ENCODE results near the gene FOXA1. TPM values are rescaled to one million over a fixed set of nuclear protein-coding genes. Genes with fewer than 3 reads are reported as not detected.
"Not testable (repeated sequence)": the region's sequence is repeated elsewhere in the genome, so short reads cannot be mapped to it uniquely, and the experiment has no call there.

Gene FOXA1
- total RNA-seq, 2 donors from 2014 or later, result not detected

DNA sequence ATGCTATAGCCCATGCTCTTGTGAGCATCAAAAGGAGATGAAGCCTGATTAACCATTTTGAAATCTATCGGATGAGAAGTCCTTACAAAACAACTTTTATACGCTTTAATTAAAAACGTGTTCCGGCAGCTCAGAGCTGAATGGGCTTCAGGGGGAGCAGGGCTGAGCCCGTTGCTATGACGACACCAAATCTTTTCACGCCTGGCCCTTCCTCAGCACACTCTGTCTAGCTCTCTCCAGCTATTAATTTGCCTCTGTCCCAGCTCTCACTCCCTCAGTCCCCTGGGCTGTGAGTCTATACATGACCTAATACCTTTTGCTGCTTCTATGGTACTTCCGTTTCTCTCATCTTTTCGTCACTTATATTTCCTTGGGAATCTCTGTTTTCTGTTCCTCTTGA is 15.8 kb downstream of the FOXA1 start:
- no peak overlapping the region for H3K4me3 Mint-ChIP-seq
- no peaks in the 10 kb centered on the region for H3K4me1 Mint-ChIP-seq (ENCODE audit: low read depth in 2 of 2)
- no peak overlapping the region for H3K27ac Mint-ChIP-seq
- ATAC-seq (no peak), DNase-seq (ENCODE audit: low spot score) (no peak)
- peaks cover 0 to 3% of the 10 kb centered on the region in 2 donors for H3K27me3 Mint-ChIP-seq
- H3K36me3 Mint-ChIP-seq, result no peaks in the 10 kb centered on the region
- peaks cover 3% of the 10 kb centered on the region for H3K9me3 Mint-ChIP-seq

GRCh38 chr14:37573356-37573755 is 21.7 kb downstream of the FOXA1 start:
- no peak for DNase-seq (ENCODE audit: low spot score)
- Mint-ChIP-seq H3K27me3 (no peaks in the 10 kb centered on the region), H3K4me1 (ENCODE audit: low read depth in 2 of 2) (no peaks in the 10 kb centered on the region), H3K9me3 (peaks cover 16% of the 10 kb centered on the region), H3K4me3 (no peak overlapping the region), H3K27ac (no peak overlapping the region), H3K36me3 (no peaks in the 10 kb centered on the region)
- ATAC-seq, result no peak

DNA sequence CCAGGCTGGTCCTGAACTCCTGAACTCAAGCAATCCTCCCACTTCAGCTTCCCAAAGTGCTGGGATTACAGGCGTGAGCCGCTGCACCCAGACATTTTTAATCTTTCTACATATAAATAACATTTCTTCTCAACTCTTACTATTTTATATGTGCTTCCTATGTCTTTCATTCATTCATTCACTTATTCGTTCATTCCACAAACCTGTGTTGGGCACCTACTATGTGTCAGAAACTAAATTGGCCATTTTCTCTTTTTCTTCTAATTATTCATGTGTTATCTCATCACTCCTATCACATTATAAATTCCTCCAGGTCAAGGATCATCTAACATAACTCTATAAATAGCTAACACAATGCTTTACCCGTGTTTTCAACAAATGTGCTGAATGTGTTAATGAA is 23.7 kb downstream of the FOXA1 start:
- Mint-ChIP-seq H3K27ac (no peak overlapping the region), H3K27me3 (no peaks in the 10 kb centered on the region), H3K36me3 (no peaks in the 10 kb centered on the region), H3K9me3 (peaks cover 13% of the 10 kb centered on the region), H3K4me1 (ENCODE audit: low read depth in 2 of 2) (no peaks in the 10 kb centered on the region), H3K4me3 (no peak overlapping the region)
- DNase-seq (ENCODE audit: low spot score), result no peak
- ATAC-seq, result no peak

DNA sequence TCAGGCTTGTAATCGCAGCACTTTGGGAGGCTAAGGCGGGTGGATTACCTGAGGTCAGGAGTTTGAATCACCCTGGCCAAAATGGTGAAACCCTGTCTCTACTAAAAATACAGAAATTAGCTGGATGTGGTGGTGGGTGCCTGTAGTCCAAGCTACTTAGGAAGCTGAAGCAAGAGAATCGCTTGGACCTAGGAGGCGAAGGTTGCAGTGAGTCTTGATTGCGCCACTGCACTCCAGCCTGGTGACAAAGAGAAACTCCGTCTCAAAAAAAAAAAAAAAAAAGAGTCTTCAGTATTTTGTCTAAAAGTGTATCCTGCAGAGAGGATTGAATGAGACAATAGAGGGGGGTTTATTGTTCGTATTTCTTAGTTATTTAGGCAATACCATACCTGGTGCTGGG is 25.3 kb downstream of the FOXA1 start:
- ATAC-seq (no peak), DNase-seq (ENCODE audit: low spot score) (no peak)
- Mint-ChIP-seq H3K27me3 (no peaks in the 10 kb centered on the region), H3K9me3 (peaks cover 13% of the 10 kb centered on the region), H3K36me3 (no peaks in the 10 kb centered on the region), H3K4me1 (ENCODE audit: low read depth in 2 of 2) (no peaks in the 10 kb centered on the region), H3K27ac (no peak overlapping the region), H3K4me3 (no peak overlapping the region)

DNA sequence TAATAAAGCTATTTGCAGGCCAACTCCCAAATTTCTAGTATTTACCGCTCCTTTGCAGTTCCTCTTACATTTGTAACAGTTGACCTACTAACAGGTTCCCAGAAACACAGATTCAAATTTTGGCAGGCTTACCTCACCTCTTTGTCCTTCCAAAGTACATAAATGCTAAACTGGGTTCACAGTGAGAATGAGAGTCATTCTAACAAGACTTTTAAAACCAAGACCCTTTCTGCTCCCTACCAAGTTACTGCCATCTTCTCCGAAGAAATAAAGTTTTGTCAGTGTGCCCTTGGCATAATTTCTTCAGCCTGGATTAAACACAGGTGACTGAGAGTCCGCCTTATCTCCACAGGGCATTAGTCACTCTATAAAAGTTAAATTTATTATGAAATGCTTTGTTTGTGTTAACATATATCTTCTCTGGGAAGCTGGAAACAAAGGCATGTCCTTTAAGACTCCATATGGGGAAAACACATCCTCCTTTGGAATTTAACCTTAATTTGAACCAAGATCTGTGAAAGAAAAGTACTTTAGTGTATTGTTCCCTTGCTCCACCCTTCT is 28.2 kb downstream of the FOXA1 start:
- H3K9me3 Mint-ChIP-seq, result peaks cover 8% of the 10 kb centered on the region
- no peak overlapping the region for H3K27ac Mint-ChIP-seq
- H3K36me3 Mint-ChIP-seq, result no peaks in the 10 kb centered on the region
- no peaks in the 10 kb centered on the region for H3K4me1 Mint-ChIP-seq (ENCODE audit: low read depth in 2 of 2)
- ATAC-seq (no peak), DNase-seq (ENCODE audit: low spot score) (no peak)
- H3K4me3 Mint-ChIP-seq, result no peak overlapping the region
- no peaks in the 10 kb centered on the region for H3K27me3 Mint-ChIP-seq

DNA sequence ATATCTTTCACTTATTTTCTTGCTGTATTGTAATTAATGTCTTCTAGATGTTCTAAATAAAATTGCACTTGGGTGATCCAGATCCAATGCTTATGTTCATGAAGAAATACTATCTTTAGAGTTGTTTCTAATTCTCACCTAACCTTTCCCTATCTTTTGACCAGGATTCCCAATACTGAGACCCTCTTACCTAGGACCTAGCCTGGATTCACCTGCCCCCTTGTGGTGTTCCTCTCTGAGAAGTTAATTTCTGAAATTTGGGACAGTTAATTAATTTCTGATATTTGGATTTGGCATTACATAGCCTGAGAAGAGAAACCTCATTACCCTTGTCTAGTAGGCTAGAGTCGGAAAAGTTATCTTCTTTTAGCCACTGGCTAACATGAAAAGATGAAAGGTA is 29.5 kb downstream of the FOXA1 start:
- H3K27me3 Mint-ChIP-seq, result no peaks in the 10 kb centered on the region
- H3K4me1 Mint-ChIP-seq (ENCODE audit: low read depth in 2 of 2), result no peaks in the 10 kb centered on the region
- peaks cover 4% of the 10 kb centered on the region for H3K9me3 Mint-ChIP-seq
- H3K4me3 Mint-ChIP-seq, result no peak overlapping the region
- ATAC-seq (no peak), DNase-seq (ENCODE audit: low spot score) (no peak)
- no peak overlapping the region for H3K27ac Mint-ChIP-seq
- H3K36me3 Mint-ChIP-seq, result no peaks in the 10 kb centered on the region

GRCh38 chr14:37563189-37563588 is 31.9 kb downstream of the FOXA1 start:
- DNase-seq (ENCODE audit: low spot score) (no peak), ATAC-seq (no peak)
- Mint-ChIP-seq H3K27ac (no peak overlapping the region), H3K4me3 (no peak overlapping the region), H3K4me1 (ENCODE audit: low read depth in 2 of 2) (no peaks in the 10 kb centered on the region), H3K36me3 (no peaks in the 10 kb centered on the region), H3K27me3 (no peaks in the 10 kb centered on the region), H3K9me3 (peaks cover 10% of the 10 kb centered on the region)

DNA sequence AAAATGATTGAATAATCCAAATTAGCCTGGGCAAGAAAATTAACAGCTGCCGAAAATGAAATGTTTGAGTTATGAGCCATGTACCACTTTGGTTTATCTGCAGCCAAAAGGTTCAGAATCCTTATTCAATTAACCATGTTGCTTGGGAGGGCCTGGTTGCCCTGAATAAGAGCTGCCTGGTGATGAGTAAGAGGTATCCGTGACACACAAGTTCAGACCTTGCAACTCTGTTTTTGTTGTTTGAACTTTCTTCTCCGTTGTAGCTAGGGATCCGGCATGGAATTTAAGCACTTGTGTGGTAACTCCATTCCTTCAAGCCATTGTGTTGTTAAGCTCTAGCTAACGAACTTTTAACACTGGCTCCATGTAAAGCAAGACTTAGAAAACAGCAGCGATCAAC is 35.7 kb downstream of the FOXA1 start:
- ATAC-seq, result no peak
- Mint-ChIP-seq H3K36me3 (peaks cover 13% of the 10 kb centered on the region), H3K9me3 (peaks cover 13% of the 10 kb centered on the region), H3K27ac (no peak overlapping the region), H3K4me3 (no peak overlapping the region), H3K27me3 (no peaks in the 10 kb centered on the region), H3K4me1 (ENCODE audit: low read depth in 2 of 2) (no peaks in the 10 kb centered on the region)
- DNase-seq (ENCODE audit: low spot score), result no peak

- Mint-ChIP-seq H3K36me3 (peaks cover 13% of the 10 kb centered on the region), H3K27ac (no peak overlapping the region), H3K27me3 (no peaks in the 10 kb centered on the region), H3K4me3 (no peak overlapping the region), H3K9me3 (peaks cover 18% of the 10 kb centered on the region), H3K4me1 (ENCODE audit: low read depth in 2 of 2) (no peaks in the 10 kb centered on the region)
- DNase-seq (ENCODE audit: low spot score) (no peak), ATAC-seq (no peak)
Observed at GRCh38 chr14:37558740-37559139, 36.3 kb downstream of the FOXA1 start.

GRCh38 chr14:37555596-37555995 is 39.5 kb downstream of the FOXA1 start:
- not testable (repeated sequence) for ATAC-seq; DNase-seq (ENCODE audit: low spot score)

GRCh38 chr14:37553935-37554550 is 41.0 kb downstream of the FOXA1 start:
- ATAC-seq (no peak), DNase-seq (ENCODE audit: low spot score) (no peak)
- H3K4me3 Mint-ChIP-seq, result no peak overlapping the region
- peaks cover 13% of the 10 kb centered on the region for H3K36me3 Mint-ChIP-seq
- H3K4me1 Mint-ChIP-seq (ENCODE audit: low read depth in 2 of 2), result no peaks in the 10 kb centered on the region
- H3K27me3 Mint-ChIP-seq, result no peaks in the 10 kb centered on the region
- peaks cover 14% of the 10 kb centered on the region for H3K9me3 Mint-ChIP-seq
- no peak overlapping the region for H3K27ac Mint-ChIP-seq

More at GRCh38 chr14:37555596-37555995, 39.5 kb downstream of the FOXA1 start:
- H3K4me1 Mint-ChIP-seq (ENCODE audit: low read depth in 2 of 2); H3K27ac Mint-ChIP-seq; H3K27me3 Mint-ChIP-seq; H3K4me3 Mint-ChIP-seq: not testable (repeated sequence)
- Mint-ChIP-seq H3K9me3 (peaks cover 14% of the 10 kb centered on the region), H3K36me3 (peaks cover 13% of the 10 kb centered on the region)

DNA sequence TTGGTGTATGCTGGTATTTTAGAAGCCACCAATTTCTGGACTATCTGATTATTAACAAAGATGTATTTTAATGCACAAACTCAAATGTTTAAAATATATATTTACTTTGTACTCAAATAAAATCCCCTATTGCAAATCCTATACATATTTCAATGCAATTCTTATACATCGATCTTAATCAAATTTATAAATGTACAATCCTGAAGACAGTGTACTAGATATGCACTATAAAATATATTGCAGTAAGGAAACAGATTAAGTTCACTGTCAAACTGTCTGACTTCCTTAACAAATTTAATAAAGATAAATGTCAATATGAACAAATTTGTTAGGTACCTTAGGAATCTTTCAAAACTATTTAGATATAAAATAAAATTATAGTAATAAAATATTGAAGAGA is 43.9 kb downstream of the FOXA1 start:
- no peak for DNase-seq (ENCODE audit: low spot score)
- Mint-ChIP-seq H3K36me3 (no peaks in the 10 kb centered on the region), H3K9me3 (peaks cover 5% of the 10 kb centered on the region), H3K4me1 (ENCODE audit: low read depth in 2 of 2) (no peaks in the 10 kb centered on the region), H3K27me3 (no peaks in the 10 kb centered on the region), H3K27ac (no peak overlapping the region), H3K4me3 (no peak overlapping the region)
- no peak for ATAC-seq

DNA sequence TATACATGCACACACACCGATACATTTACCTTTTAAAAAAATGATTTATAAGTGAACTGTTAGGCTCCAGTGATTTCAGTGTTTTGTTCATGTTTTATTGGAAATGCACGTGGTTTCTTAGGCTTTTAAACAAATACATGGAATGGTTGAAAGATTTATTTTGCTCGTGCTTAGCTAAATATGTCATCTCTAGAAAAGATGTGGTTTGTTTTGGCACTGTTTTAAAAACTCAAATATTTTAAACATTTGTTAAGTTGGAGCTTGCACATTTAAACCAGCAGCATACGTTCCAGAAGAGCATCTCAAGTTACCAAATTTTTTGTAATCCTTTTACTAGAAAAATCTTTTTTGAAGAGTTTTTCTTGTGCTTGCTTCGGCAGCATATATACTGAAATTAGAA is 44.5 kb downstream of the FOXA1 start:
- Mint-ChIP-seq H3K27ac (no peak overlapping the region), H3K9me3 (peaks cover 5% of the 10 kb centered on the region), H3K27me3 (no peaks in the 10 kb centered on the region), H3K36me3 (no peaks in the 10 kb centered on the region), H3K4me3 (no peak overlapping the region), H3K4me1 (ENCODE audit: low read depth in 2 of 2) (no peaks in the 10 kb centered on the region)
- ATAC-seq (no peak), DNase-seq (ENCODE audit: low spot score) (no peak)

DNA sequence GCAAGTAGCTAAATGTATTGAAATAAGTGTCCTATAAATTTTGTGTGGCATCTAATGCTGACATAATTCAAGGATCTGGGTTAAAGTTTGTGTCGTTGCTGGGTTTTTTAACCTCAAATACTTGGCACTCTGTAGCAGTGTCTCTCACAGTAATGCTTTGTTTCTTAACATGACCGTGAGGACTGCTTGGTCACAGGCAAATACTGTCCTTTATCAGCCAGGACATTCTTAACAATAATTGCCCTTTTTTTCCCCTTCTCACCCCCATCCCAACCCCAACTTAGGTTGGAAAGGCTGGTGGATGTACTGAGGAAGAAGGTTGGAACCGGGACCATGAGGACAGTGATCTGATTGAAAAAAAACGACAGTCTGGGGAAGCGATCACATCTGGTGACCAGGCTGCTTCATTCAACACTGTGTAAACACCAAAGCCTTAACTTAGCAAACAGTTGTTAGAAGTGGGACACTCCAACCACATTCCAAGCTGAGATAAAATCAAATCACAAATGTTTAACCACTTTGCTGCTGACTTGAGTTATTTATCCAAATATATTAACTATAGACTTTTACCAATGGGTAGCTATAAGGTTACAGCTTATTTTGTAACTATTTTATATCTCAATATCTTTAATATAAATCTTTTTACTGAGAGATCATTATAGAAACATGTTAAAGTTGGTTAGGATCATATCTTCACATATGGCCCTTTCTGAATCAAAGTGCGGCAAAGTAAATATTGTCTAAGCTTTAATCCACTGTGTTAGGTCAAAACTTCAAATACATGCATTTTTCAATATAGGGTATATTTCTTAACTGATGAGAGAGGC is 48.2 kb downstream of the FOXA1 start:
- Mint-ChIP-seq H3K27me3 (no peaks in the 10 kb centered on the region), H3K9me3 (no peaks in the 10 kb centered on the region)

More for the DNA sequence above, 48.2 kb downstream of the FOXA1 start:
- no peak overlapping the region for H3K4me3 Mint-ChIP-seq
- ATAC-seq, result no peak
- H3K4me1 Mint-ChIP-seq (ENCODE audit: low read depth in 2 of 2), result no peaks in the 10 kb centered on the region
- no peak for DNase-seq (ENCODE audit: low spot score)
- no peaks in the 10 kb centered on the region for H3K36me3 Mint-ChIP-seq
- H3K27ac Mint-ChIP-seq, result no peak overlapping the region

All from natural killer cell treated with Interleukin-12 subunit alpha and Interleukin-12 subunit beta and Interleukin-15 and Interleukin-18, amount 100 ng/mL, for 72 hours (primary cell).